ENCODE measurements around the gene PCDHGA8. TPM values are rescaled to one million over a fixed set of nuclear protein-coding genes. Genes with fewer than 3 reads are reported as not detected.

Gene PCDHGA8
- total RNA-seq, 1 donor from 2014 or later, result 2.6 TPM

DNA sequence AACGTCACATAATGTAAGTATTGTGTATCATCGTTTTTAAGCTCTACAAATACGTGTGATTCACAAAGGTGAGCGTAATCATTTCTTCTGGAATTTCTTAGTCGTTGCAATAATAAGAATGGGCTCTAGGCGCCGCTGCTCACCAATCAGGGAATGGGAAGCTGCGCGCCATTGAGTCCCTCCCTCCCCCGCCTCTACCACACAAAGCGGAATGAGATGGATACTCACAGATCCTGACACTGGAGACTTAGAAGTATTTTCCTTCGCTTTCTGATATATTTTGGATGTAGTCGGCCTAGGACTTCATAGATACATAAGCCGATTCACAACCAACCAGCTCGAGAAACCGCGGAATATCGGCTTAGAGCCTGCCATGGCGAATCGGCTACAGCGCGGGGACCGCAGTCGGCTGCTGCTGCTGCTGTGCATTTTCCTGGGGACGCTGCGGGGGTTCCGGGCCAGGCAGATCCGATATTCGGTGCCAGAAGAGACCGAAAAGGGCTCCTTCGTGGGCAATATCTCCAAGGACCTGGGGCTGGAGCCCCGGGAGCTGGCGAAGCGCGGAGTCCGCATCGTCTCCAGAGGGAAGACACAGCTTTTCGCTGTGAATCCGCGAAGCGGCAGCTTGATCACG, 28.5 kb downstream of the PCDHGA8 start, which contains the start of gene PCDHGA11:
Gene PCDHGA11, plus strand, starts transcription at position 197 of the 634 bp plus-strand sequence. Its CDS starts 177 bp downstream, at position 374.
- no peak within 1 kb of the TSS for H3K27ac Mint-ChIP-seq (ENCODE audit: unreplicated experiment)
- peaks cover 21% of the 10 kb centered on the region for H3K4me1 Mint-ChIP-seq (ENCODE audit: unreplicated experiment)
- peaks cover 70% of the 10 kb centered on the region for H3K36me3 Mint-ChIP-seq (ENCODE audit: low read depth, unreplicated experiment)
- H3K27me3 Mint-ChIP-seq (ENCODE audit: unreplicated experiment), result peaks cover 25% of the 10 kb centered on the region
- peak; percentile 65 for TF ChIP-seq CTCF (IDR thresholded peaks at IDR 0.05; ENCODE audit: unreplicated experiment)
- H3K4me3 Mint-ChIP-seq (ENCODE audit: unreplicated experiment), result peak within 1 kb of the TSS; percentile 89
- peak; percentile 37 for DNase-seq (ENCODE audit: low spot score)
- peaks cover 36% of the 10 kb centered on the region for H3K9me3 Mint-ChIP-seq (ENCODE audit: unreplicated experiment)

DNA sequence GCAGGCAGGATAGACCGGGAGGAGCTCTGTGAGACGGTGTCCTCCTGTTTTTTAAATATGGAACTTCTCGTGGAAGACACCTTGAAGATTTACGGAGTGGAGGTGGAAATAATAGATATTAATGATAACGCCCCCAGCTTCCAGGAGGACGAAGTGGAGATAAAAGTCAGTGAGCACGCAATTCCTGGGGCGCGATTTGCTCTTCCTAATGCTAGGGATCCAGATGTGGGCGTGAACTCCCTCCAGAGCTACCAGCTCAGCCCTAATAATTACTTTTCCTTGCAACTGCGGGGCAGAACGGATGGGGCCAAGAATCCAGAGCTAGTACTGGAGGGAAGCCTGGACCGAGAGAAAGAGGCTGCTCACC, 29.0 kb downstream of the PCDHGA8 start:
- TF ChIP-seq CTCF (IDR thresholded peaks at IDR 0.05; ENCODE audit: unreplicated experiment), result no peak
- H3K4me3 Mint-ChIP-seq (ENCODE audit: unreplicated experiment), result peak overlapping the region; percentile 82
- H3K27ac Mint-ChIP-seq (ENCODE audit: unreplicated experiment), result no peak overlapping the region
- H3K36me3 Mint-ChIP-seq (ENCODE audit: low read depth, unreplicated experiment), result peaks cover 75% of the 10 kb centered on the region
- peaks cover 25% of the 10 kb centered on the region for H3K27me3 Mint-ChIP-seq (ENCODE audit: unreplicated experiment)
- peaks cover 21% of the 10 kb centered on the region for H3K4me1 Mint-ChIP-seq (ENCODE audit: unreplicated experiment)
- no peak for DNase-seq (ENCODE audit: low spot score)
- H3K9me3 Mint-ChIP-seq (ENCODE audit: unreplicated experiment), result peaks cover 40% of the 10 kb centered on the region

DNA sequence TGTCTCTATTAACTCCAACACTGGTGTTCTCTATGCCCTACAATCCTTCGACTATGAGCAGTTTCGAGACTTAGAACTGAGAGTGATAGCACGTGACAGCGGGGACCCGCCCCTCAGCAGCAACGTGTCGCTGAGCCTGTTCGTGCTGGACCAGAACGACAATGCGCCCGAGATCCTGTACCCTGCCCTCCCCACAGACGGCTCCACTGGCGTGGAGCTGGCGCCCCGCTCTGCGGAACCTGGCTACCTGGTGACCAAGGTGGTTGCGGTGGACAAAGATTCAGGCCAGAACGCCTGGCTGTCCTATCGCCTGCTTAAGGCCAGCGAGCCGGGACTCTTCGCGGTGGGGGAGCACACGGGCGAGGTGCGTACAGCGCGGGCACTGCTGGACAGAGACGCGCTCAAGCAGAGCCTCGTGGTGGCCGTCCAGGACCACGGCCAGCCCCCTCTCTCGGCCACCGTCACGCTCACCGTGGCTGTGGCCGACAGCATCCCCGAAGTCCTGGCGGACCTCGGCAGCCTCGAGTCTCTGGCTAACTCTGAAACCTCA, 30.4 kb downstream of the PCDHGA8 start:
- TF ChIP-seq CTCF (IDR thresholded peaks at IDR 0.05; ENCODE audit: unreplicated experiment), result no peak
- H3K9me3 Mint-ChIP-seq (ENCODE audit: unreplicated experiment), result peaks cover 45% of the 10 kb centered on the region
- peaks cover 24% of the 10 kb centered on the region for H3K27me3 Mint-ChIP-seq (ENCODE audit: unreplicated experiment)

DNA sequence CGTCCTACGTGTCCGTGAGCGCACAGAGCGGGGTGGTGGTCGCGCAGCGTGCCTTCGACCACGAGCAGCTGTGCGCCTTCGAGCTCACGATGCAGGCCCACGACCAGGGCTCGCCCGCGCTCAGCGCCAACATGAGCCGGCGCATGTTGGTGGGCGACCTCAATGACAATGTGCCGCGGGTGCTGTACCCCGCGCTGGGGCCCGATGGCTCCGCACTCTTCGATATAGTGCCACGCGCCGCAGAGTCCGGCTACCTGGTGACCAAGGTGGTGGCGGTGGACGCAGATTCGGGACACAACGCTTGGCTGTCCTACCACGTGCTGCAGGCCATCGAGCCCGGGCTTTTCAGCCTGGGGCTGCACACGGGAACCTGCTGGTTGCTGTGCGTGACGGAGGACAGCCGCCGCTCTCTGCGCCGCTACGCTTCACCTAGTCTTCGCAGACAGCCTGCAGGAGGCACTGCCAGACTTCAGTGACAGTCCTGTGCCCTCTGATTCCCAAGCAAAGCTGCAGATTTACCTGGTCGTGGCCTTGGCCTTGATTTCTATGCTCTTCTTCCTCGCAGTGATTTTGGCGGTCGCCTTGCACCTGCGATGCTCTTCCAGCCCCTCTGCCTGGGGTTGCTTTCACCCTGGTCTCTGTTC, 35.5 kb downstream of the PCDHGA8 start:
- Mint-ChIP-seq H3K36me3 (ENCODE audit: low read depth, unreplicated experiment) (peaks cover 72% of the 10 kb centered on the region), H3K4me1 (ENCODE audit: unreplicated experiment) (peaks cover 2% of the 10 kb centered on the region), H3K27me3 (ENCODE audit: unreplicated experiment) (peaks cover 13% of the 10 kb centered on the region), H3K4me3 (ENCODE audit: unreplicated experiment) (peak overlapping the region; percentile 88), H3K9me3 (ENCODE audit: unreplicated experiment) (peaks cover 41% of the 10 kb centered on the region), H3K27ac (ENCODE audit: unreplicated experiment) (peak overlapping the region; percentile 82)
- no peak for TF ChIP-seq CTCF (IDR thresholded peaks at IDR 0.05; ENCODE audit: unreplicated experiment)
- DNase-seq (ENCODE audit: low spot score), result no peak

More for the DNA sequence above, 30.4 kb downstream of the PCDHGA8 start:
- H3K4me3 Mint-ChIP-seq (ENCODE audit: unreplicated experiment), result peak overlapping the region; percentile 42
- H3K27ac Mint-ChIP-seq (ENCODE audit: unreplicated experiment), result no peak overlapping the region
- H3K36me3 Mint-ChIP-seq (ENCODE audit: low read depth, unreplicated experiment), result peaks cover 83% of the 10 kb centered on the region
- peaks cover 17% of the 10 kb centered on the region for H3K4me1 Mint-ChIP-seq (ENCODE audit: unreplicated experiment)
- DNase-seq (ENCODE audit: low spot score), result no peak

All from endothelial cell (in vitro differentiated cells).